Upper lobe of left lung (tissue), 6 donors: ENCODE data around the gene ASIC4. TPM values are rescaled to one million over a fixed set of nuclear protein-coding genes. Genes with fewer than 3 reads are reported as not detected.
A peak's percentile ranks its signal among the peaks of the same experiment; 100 is the strongest.

Experiments used
- ATAC-seq, 2 donors: fragments of 200-7000 bp; cut with Tn5 transposase; one replicate each; pipeline ENCODE4 v1.9.1; 2022; ENCODE audit warnings: mild to moderate bottlenecking in 2 of 2, moderate library complexity in 2 of 2; ENCODE audit not compliant: low FRiP score in 2 of 2
- DNase-seq, 2 donors: peaks; one replicate each; pipeline ENCODE4 v3.0.0-alpha.2; 2019 to 2020
- H3K27ac ChIP-seq, 4 donors: fragments of 200-600 bp; sonication (generic); one replicate each; pipeline ENCODE4 v1.5.1; 2016 to 2019
- H3K27me3 ChIP-seq, 4 donors: fragments of 200-600 bp; sonication (generic); one replicate each; pipeline ENCODE4 v1.5.1; 2017 to 2019
- H3K36me3 ChIP-seq, 4 donors: fragments of 200-600 bp; sonication (generic); one replicate each; pipeline ENCODE4 v1.5.1; 2016 to 2019
- H3K4me1 ChIP-seq, 4 donors: fragments of 200-600 bp; sonication (generic); one replicate each; pipeline ENCODE4 v1.5.1; 2018 to 2019
- H3K4me3 ChIP-seq, 4 donors: fragments of 200-600 bp; sonication (generic); one replicate each; pipeline ENCODE4 v1.5.1; 2017 to 2019; ENCODE audit warnings: mild to moderate bottlenecking in 2 of 4, moderate library complexity in 1 of 4
- H3K9me3 ChIP-seq, 4 donors: fragments of 200-600 bp; sonication (generic); one replicate each; pipeline ENCODE4 v1.5.1; 2018 to 2019
- CTCF ChIP-seq, 6 experiments: fragments of 450-650 bp in 4 of 6; fragments of 200-600 bp in 2 of 6; sonication (generic) in 2 of 6; IDR thresholded peaks; one replicate each; pipeline ENCODE4 v1.5.1; 2016 to 2019; ENCODE audit warnings: antibody characterized with exemption in 6 of 6
- EP300 ChIP-seq, 4 donors: sonication (generic); formaldehyde crosslinking; IDR thresholded peaks; one replicate each; pipeline ENCODE4 v1.5.1; 2017; ENCODE audit warnings: antibody characterized with exemption in 4 of 4, control low read depth in 2 of 4
- POLR2A ChIP-seq, 4 donors: fragments of 450-650 bp; IDR thresholded peaks; one replicate each; pipeline ENCODE4 v1.5.1; 2016 to 2017; ENCODE audit warnings: antibody characterized with exemption in 4 of 4, mild to moderate bottlenecking in 2 of 4
- POLR2AphosphoS5 ChIP-seq, 2 donors: sonication (generic); formaldehyde crosslinking; IDR thresholded peaks; one replicate each; pipeline ENCODE4 v1.5.1; 2017; ENCODE audit warnings: antibody characterized with exemption in 2 of 2
- WGBS, 2 donors: methylation state at CpG; one replicate each; pipeline ENCODE4 v1.1.5; 2017 to 2018; 5-methylcytosine and 5-hydroxymethylcytosine counted together
- total RNA-seq, 6 donors: library from RNA; depleted of rRNA in 4 of 6; stranded (reverse); fragments of >200 nt in 4 of 6; gene quantifications; one replicate each; pipeline versions ENCODE4 v1.1.0 to v1.2.1, GENCODE V29; 2016 to 2021
- donor health status: DM: no; HTN: no; CAD: no; lungs with moderate emphysema.
- donor health status: DM: no; HTN: yes; CAD: no; lungs with severe emphysema.

The ASIC4 gene
- total RNA-seq, 6 donors from 2014 or later = 0.20 to 0.34 (median 0.29) TPM; not detected in 3

DNA sequence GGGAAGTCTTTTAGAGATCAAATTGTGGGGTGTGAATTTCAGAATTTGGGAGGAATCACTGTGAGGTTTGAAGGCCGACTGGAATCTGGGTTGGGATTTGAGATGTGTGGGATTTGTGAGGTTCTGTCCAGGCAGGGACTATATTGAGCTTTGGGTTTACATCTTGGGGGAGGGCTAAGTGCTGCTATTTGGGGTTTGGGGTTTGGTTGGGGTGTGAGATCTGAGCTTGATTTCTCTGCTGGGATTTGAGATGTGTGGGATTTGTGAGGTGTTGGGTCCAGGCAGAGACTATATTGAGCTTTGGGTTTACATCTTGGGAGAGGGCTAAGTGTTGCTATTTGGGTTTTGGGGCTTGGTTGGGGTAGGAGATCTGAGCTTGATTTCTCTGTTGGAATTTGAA is 14.7 kb upstream of the ASIC4 start:
- DNase-seq (no peak), ATAC-seq (no peak)
- Histone ChIP-seq H3K4me3 (peak overlapping the region in 3 of 4 donors; percentile 68 to 75 (median 74)), H3K4me1 (peaks cover 19 to 30% (median 30%) of the 10 kb centered on the region in 4 donors), H3K36me3 (peaks cover 8 to 27% (median 19%) of the 10 kb centered on the region in 4 donors), H3K27me3 (peaks cover 0 to 23% (median 12%) of the 10 kb centered on the region in 4 donors), H3K27ac (no peak overlapping the region), H3K9me3 (no peaks in the 10 kb centered on the region)
- WGBS, 2 donors = 70 to 78% methylated on average over 1 of the region's 1 CpG
- TF ChIP-seq POLR2A (IDR thresholded peaks at IDR 0.05) = no peak
- TF ChIP-seq CTCF (IDR thresholded peaks at IDR 0.05) = no peak
- no peak for TF ChIP-seq POLR2AphosphoS5 (IDR thresholded peaks at IDR 0.05)
- TF ChIP-seq EP300 (IDR thresholded peaks at IDR 0.05) = no peak

DNA sequence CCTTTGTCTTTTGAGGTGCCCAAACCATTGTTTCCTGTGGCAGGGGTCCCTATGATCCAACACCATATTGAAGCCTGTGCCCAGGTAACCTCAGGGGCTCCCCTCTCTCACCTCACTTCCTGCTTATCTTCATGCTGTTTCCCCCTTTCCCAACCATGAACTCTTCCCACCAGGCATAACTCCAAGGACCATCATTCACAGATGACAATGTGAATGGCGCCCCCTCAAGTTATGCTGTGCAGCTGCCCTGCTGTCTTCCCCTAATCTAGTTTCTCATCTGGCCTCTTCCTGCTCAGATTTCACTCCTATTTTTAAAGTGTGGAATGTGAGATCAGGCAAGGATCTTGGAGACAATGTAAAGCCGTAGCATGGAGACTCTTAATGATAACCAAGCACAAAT is 14.1 kb upstream of the ASIC4 start:
- H3K27ac ChIP-seq = no peak overlapping the region
- H3K4me3 ChIP-seq = no peak overlapping the region
- peaks cover 0 to 21% (median 11%) of the 10 kb centered on the region in 4 donors for H3K27me3 ChIP-seq
- H3K4me1 ChIP-seq = peaks cover 19 to 30% (median 30%) of the 10 kb centered on the region in 4 donors
- H3K36me3 ChIP-seq = peaks cover 8 to 33% (median 24%) of the 10 kb centered on the region in 4 donors
- WGBS, 2 donors = 94 to 98% methylated on average over 2 of the region's 2 CpGs
- DNase-seq = no peak
- ATAC-seq = no peak
- H3K9me3 ChIP-seq = no peaks in the 10 kb centered on the region
- TF ChIP-seq EP300 (IDR thresholded peaks at IDR 0.05) = no peak
- TF ChIP-seq CTCF (IDR thresholded peaks at IDR 0.05) = no peak
- TF ChIP-seq POLR2A (IDR thresholded peaks at IDR 0.05) = no peak
- no peak for TF ChIP-seq POLR2AphosphoS5 (IDR thresholded peaks at IDR 0.05)

- Histone ChIP-seq H3K4me1 (peaks cover 18 to 26% (median 23%) of the 10 kb centered on the region in 4 donors), H3K36me3 (peaks cover 13 to 50% (median 40%) of the 10 kb centered on the region in 4 donors), H3K9me3 (no peaks in the 10 kb centered on the region), H3K27ac (no peak overlapping the region), H3K4me3 (no peak overlapping the region), H3K27me3 (peaks cover 0 to 5% (median 3%) of the 10 kb centered on the region in 4 donors)
- ATAC-seq (no peak), DNase-seq (no peak)
- 92 to 95% methylated on average over 14 of the region's 14 CpGs for WGBS, 2 donors
- no peak for TF ChIP-seq EP300 (IDR thresholded peaks at IDR 0.05)
- TF ChIP-seq POLR2AphosphoS5 (IDR thresholded peaks at IDR 0.05) = no peak
- no peak for TF ChIP-seq CTCF (IDR thresholded peaks at IDR 0.05)
- no peak for TF ChIP-seq POLR2A (IDR thresholded peaks at IDR 0.05)
These were observed 12.4 kb upstream of the ASIC4 start for GRCh38 chr2:219501849-219502248.

GRCh38 chr2:219502618-219503017 is 11.7 kb upstream of the ASIC4 start:
- H3K4me1 ChIP-seq = peaks cover 11 to 18% (median 15%) of the 10 kb centered on the region in 4 donors
- no peak overlapping the region for H3K4me3 ChIP-seq
- H3K27me3 ChIP-seq = no peaks in the 10 kb centered on the region
- H3K36me3 ChIP-seq = peaks cover 13 to 53% (median 42%) of the 10 kb centered on the region in 4 donors
- DNase-seq = no peak
- H3K9me3 ChIP-seq = no peaks in the 10 kb centered on the region
- no peak for TF ChIP-seq POLR2AphosphoS5 (IDR thresholded peaks at IDR 0.05)
- TF ChIP-seq EP300 (IDR thresholded peaks at IDR 0.05) = no peak
- TF ChIP-seq CTCF (IDR thresholded peaks at IDR 0.05) = no peak
- no peak for TF ChIP-seq POLR2A (IDR thresholded peaks at IDR 0.05)
- no peak overlapping the region for H3K27ac ChIP-seq
- no peak for ATAC-seq

- Histone ChIP-seq H3K27ac (no peak overlapping the region), H3K4me1 (peaks cover 15 to 22% (median 16%) of the 10 kb centered on the region in 4 donors), H3K27me3 (peaks cover 0 to 18% (median 2%) of the 10 kb centered on the region in 4 donors), H3K4me3 (no peak overlapping the region), H3K9me3 (no peaks in the 10 kb centered on the region), H3K36me3 (peaks cover 13 to 53% (median 42%) of the 10 kb centered on the region in 4 donors)
- TF ChIP-seq POLR2A (IDR thresholded peaks at IDR 0.05) (no peak), CTCF (IDR thresholded peaks at IDR 0.05) (no peak), POLR2AphosphoS5 (IDR thresholded peaks at IDR 0.05) (no peak), EP300 (IDR thresholded peaks at IDR 0.05) (no peak)
- 88 to 91% methylated on average over 9 of the region's 9 CpGs for WGBS, 2 donors
- ATAC-seq (no peak), DNase-seq (no peak)
These were observed 8.7 kb upstream of the ASIC4 start for GRCh38 chr2:219505585-219505984.
